Right cardiac atrium (tissue), 5 donors: ENCODE data around the gene NWD2. TPM values are rescaled to one million over a fixed set of nuclear protein-coding genes. Genes with fewer than 3 reads are reported as not detected.
"Not testable (repeated sequence)": the region's sequence is repeated elsewhere in the genome, so short reads cannot be mapped to it uniquely, and the experiment has no call there.

Experiments used
- ATAC-seq, 2 donors: fragments of 200-7000 bp; cut with Tn5 transposase; one replicate each; pipeline versions ENCODE4 v1.8.0 to v1.9.1; 2020; ENCODE audit warnings: moderate library complexity in 2 of 2, mild to moderate bottlenecking in 1 of 2
- DNase-seq, 3 donors: peaks; one replicate each; pipeline ENCODE4 v3.0.0-alpha.2; 2020
- H3K27ac ChIP-seq: one replicate; pipeline ENCODE4 v1.5.1; 2013; ENCODE audit warnings: mild to moderate bottlenecking, low read length, control low read depth, moderate library complexity
- H3K27me3 ChIP-seq: one replicate; pipeline ENCODE4 v1.6.1; 2013; ENCODE audit not compliant: control insufficient read depth, insufficient read depth
- H3K4me1 ChIP-seq: one replicate; pipeline ENCODE4 v1.6.1; 2013; ENCODE audit warnings: low read length; ENCODE audit not compliant: control insufficient read depth, insufficient read depth
- H3K4me3 ChIP-seq: one replicate; pipeline ENCODE4 v1.5.1; 2013; ENCODE audit warnings: low read length, control low read depth
- H3K9me3 ChIP-seq: one replicate; pipeline ENCODE4 v1.6.1; 2013; ENCODE audit warnings: low read length; ENCODE audit not compliant: control insufficient read depth
- WGBS: extraction: QIAGEN DNeasy Blood & Tissue Kit; methylation state at CpG from one replicate; pipeline ENCODE4 v1.1.7; 2013; 5-methylcytosine and 5-hydroxymethylcytosine counted together
- intact Hi-C, 4 donors: fragments of 100-400 bp; cut with DNase I; formaldehyde crosslinking; loops; one replicate each; pipeline versions ENCODE4 v1.11.0 to v1.14.0; 2022 to 2023
- microRNA-seq, 2 donors: library from miRNA; unstranded; fragments of <30 nt; microRNA quantifications; one replicate each; pipeline ENCODE4 v1.2.0, GENCODE V29; 2020 to 2021
- polyA plus RNA-seq: library from polyadenylated mRNA; stranded (reverse); fragments of 200-250 nt; gene quantifications from one replicate; pipeline ENCODE4 v1.2.3, GENCODE V29; 2013
- total RNA-seq, 4 donors: library from RNA; stranded (reverse); fragmentation: NEBNext Ultra II Directional; extraction: Animal tissue kit (Norgen Biotek cat#: 25700); gene quantifications; one replicate each; pipeline ENCODE4 v1.2.1, GENCODE V29; 2021
- donor health status: healthy with polysubstance abuse.
- donor health status: DM: no; HTN: yes; CAD: no.
- donor health status: DM: no; HTN: no; CAD: no.
- donor health status: DM: no; HTN: yes; CAD: no; lungs with severe emphysema.
- donor health status: DM: yes; HTN: yes; CAD: no.

NWD2 gene
- total and polyA plus RNA-seq, 5 donors: 0.07 to 0.39 TPM; not detected in 3

DNA sequence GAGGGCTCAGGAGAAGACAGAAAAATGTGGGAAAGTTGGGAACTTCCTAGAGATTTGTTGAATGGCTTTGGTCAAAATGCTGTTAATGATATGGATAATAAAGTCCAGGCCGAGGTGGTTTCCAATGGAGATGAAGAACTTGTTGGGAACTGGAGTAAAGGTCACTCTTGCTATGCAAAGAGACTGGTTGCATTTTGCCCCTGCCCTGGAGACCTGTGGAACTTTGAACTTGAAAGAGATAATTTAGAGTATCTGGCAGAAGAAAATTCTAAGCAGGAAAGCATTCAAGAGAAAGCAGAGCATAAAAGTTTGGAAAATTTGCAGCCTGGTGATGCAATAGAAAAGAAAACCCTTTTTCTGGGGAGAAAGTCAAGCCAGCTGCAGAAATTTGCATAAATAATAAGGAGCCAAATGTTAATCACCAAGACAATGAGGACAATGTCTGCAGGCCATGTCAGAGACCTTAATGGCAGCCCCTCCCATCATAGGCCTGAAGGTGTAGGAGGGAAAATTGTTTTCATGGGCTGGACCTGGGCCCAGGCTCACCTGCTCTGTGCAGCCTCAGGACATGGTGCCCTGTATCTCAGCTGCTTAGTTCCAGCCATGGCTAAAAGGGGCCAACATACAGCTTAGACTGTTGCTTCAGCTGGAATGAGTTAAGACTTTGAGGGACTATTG lies 237.8 kb downstream of the NWD2 start:
- intact Hi-C loops: no loop called here
- ATAC-seq (no peak), DNase-seq (no peak)
- H3K27ac ChIP-seq: no peak overlapping the region
- H3K4me1 ChIP-seq: no peaks in the 10 kb centered on the region
- H3K27me3 ChIP-seq: no peaks in the 10 kb centered on the region
- H3K9me3 ChIP-seq: no peaks in the 10 kb centered on the region
- H3K4me3 ChIP-seq: no peak overlapping the region
- 78% methylated on average over 1 of the region's 1 CpG for WGBS

DNA sequence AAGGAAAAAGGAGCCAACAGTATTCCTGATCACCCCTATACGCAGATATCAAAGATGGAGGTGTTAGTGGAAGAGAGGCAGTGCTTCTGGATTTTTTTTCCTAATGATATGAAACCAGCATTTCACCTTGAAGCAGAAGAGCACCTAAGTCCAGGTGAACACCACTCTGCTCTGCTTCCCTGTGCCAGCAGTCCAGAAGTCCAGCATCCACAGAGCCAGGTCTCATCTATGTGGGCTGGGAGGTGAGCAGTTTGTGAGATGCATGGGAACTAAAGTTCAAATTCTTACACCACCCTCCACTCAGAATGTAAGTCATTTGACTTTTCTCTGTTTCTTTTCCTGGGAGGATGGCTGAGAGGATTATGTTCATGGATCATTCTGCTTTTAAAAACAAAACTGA lies 239.1 kb downstream of the NWD2 start:
- intact Hi-C loops: no loop called here
- H3K9me3 ChIP-seq: no peaks in the 10 kb centered on the region
- WGBS: 67% methylated on average over 1 of the region's 1 CpG
- DNase-seq (no peak), ATAC-seq (no peak)
- no peaks in the 10 kb centered on the region for H3K27me3 ChIP-seq
- H3K27ac ChIP-seq: no peak overlapping the region
- no peak overlapping the region for H3K4me3 ChIP-seq
- no peaks in the 10 kb centered on the region for H3K4me1 ChIP-seq

GRCh38 chr4:37486166-37486565 lies 241.6 kb downstream of the NWD2 start:
- H3K4me1 ChIP-seq: no peaks in the 10 kb centered on the region
- DNase-seq (no peak), ATAC-seq (no peak)
- no peaks in the 10 kb centered on the region for H3K9me3 ChIP-seq
- WGBS: 81% methylated on average over 3 of the region's 3 CpGs
- H3K4me3 ChIP-seq: no peak overlapping the region
- H3K27me3 ChIP-seq: no peaks in the 10 kb centered on the region
- intact Hi-C loops: no loop called here
- no peak overlapping the region for H3K27ac ChIP-seq

GRCh38 chr4:37487668-37488067 lies 243.1 kb downstream of the NWD2 start:
- Histone ChIP-seq H3K4me3 (no peak overlapping the region), H3K9me3 (no peaks in the 10 kb centered on the region), H3K27me3 (no peaks in the 10 kb centered on the region), H3K4me1 (no peaks in the 10 kb centered on the region), H3K27ac (no peak overlapping the region)
- ATAC-seq: no peak
- no peak for DNase-seq
- intact Hi-C loops: no loop called here

- Histone ChIP-seq H3K4me1 (no peaks in the 10 kb centered on the region), H3K4me3 (no peak overlapping the region), H3K9me3 (no peaks in the 10 kb centered on the region), H3K27me3 (no peaks in the 10 kb centered on the region), H3K27ac (no peak overlapping the region)
- ATAC-seq (no peak), DNase-seq (no peak)
- intact Hi-C loops: no loop called here
- 71% methylated on average over 1 of the region's 1 CpG for WGBS
Observed at GRCh38 chr4:37489697-37490096, 245.2 kb downstream of the NWD2 start.

- no peak overlapping the region for H3K4me3 ChIP-seq
- ATAC-seq: no peak
- no peak for DNase-seq
- WGBS: 81% methylated on average over 9 of the region's 9 CpGs
- H3K27ac ChIP-seq: no peak overlapping the region
- no peaks in the 10 kb centered on the region for H3K9me3 ChIP-seq
- intact Hi-C loops: no loop called here
- H3K27me3 ChIP-seq: no peaks in the 10 kb centered on the region
- no peaks in the 10 kb centered on the region for H3K4me1 ChIP-seq
Observed at GRCh38 chr4:37490391-37491347, 246.1 kb downstream of the NWD2 start.

DNA sequence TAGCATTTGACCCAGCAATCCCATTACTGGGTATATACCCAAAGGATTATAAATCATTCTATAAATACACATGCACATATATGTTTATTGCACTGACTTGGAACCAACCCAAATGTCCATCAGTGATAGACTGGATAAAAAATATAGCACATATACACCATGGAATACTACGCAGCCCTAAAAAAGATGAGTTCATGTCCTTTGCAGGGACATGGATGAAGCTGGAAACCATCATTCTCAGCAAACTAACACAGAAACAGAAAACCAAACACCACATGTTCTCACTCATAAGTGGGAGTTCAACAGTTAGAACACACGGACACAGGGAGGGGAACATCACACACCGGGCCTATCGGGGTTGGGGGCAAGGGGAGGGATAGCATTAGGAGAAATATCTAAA lies 250.8 kb downstream of the NWD2 start:
- H3K27ac ChIP-seq, ATAC-seq, H3K4me1 ChIP-seq, intact Hi-C loops, H3K4me3 ChIP-seq, H3K27me3 ChIP-seq, H3K9me3 ChIP-seq, DNase-seq: not testable (repeated sequence)
- WGBS: 93% methylated on average over 4 of the region's 4 CpGs

Small RNA genes lying within 50 kb of the gene (microRNA-seq; reads per million reads assigned to microRNA genes)
- 0 reads per million in 2 donors for gene MIR4801
